Embryonic facial prominence (tissue), 1 donor: ENCODE results near the gene ACSM3.
A peak's percentile ranks its signal among the peaks of the same experiment; 100 is the strongest.
"Not testable (repeated sequence)": the region's sequence is repeated elsewhere in the genome, so short reads cannot be mapped to it uniquely, and the experiment has no call there.

Experiments used
- DNase-seq: peaks from one replicate; pipeline ENCODE4 v3.0.0-alpha.2; 2016; ENCODE audit errors: extremely low spot score

Gene ACSM3, protein sequence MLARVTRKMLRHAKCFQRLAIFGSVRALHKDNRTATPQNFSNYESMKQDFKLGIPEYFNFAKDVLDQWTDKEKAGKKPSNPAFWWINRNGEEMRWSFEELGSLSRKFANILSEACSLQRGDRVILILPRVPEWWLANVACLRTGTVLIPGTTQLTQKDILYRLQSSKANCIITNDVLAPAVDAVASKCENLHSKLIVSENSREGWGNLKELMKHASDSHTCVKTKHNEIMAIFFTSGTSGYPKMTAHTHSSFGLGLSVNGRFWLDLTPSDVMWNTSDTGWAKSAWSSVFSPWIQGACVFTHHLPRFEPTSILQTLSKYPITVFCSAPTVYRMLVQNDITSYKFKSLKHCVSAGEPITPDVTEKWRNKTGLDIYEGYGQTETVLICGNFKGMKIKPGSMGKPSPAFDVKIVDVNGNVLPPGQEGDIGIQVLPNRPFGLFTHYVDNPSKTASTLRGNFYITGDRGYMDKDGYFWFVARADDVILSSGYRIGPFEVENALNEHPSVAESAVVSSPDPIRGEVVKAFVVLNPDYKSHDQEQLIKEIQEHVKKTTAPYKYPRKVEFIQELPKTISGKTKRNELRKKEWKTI

DNA sequence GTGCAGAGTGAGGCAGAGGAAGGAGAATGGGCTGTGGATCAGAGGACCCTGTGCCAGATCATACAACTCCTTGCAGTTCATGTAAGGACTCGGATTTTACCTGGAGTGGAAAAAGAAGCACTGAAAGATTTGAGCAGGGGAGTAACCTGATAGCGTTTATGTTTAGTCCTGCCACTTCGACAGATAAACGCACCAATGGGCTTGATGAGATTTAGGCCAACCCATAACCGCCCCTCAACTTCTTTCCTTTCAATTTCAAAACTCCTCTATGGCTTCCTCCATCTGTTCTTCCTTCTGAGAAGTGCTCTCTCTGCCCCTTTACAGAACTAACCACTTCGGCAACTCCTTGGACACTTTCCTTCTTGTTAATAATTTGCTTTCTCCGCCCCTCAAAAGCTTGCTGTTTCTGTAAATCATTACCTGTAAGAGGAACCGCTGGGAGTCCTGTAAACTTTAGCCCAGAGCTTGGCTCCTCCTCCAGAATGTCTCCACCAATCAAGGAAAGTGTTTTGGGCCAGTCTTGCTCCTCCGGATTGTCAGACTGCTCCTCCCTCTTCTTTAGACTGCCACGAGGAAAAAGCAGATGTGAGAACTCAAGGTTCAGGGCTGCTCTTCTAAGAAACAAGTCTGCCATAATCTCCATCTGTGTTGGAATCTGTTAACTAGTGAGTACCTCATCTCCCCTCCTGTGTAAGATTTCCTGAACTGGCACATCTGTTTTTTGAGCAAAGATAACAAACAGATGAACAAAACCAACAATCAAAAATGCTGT is at the start of gene ACSM3:
TSS of gene ACSM3 (plus strand) at position 554 of the 772 bp plus-strand sequence. CDS start 6,021 bp downstream, outside the sequence.
- DNase-seq: peak; percentile 62

- not testable (repeated sequence) for DNase-seq
These were observed 46.1 kb upstream of the ACSM3 start for GRCh38 chr16:20717718-20718117.

- DNase-seq: no peak
These were observed 43.6 kb upstream of the ACSM3 start for GRCh38 chr16:20720251-20720650.

DNA sequence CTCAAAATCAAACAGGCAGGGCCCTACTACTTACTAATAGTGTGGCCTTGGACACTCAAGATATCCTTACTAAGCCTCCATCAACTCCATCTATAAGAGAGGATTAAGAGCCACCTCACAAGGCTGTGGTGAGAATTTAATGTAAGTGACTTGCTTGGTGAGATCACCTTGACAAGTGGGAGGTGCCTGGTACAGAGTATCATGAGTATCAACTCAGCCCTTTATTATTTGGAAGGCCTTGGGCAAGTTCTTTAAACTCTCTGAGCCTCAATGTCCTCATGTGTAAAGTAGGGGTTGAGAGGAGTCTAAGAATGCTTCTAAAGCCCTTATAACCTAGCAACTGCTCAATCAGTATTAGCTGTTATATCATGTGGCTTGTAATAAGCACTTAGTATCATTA is 37.2 kb upstream of the ACSM3 start:
- no peak for DNase-seq

GRCh38 chr16:20727181-20727580 is 36.6 kb upstream of the ACSM3 start:
- no peak for DNase-seq

- DNase-seq: no peak
These were observed 34.7 kb upstream of the ACSM3 start for GRCh38 chr16:20729141-20729540.

GRCh38 chr16:20734056-20734455 is 29.8 kb upstream of the ACSM3 start:
- DNase-seq: no peak

DNA sequence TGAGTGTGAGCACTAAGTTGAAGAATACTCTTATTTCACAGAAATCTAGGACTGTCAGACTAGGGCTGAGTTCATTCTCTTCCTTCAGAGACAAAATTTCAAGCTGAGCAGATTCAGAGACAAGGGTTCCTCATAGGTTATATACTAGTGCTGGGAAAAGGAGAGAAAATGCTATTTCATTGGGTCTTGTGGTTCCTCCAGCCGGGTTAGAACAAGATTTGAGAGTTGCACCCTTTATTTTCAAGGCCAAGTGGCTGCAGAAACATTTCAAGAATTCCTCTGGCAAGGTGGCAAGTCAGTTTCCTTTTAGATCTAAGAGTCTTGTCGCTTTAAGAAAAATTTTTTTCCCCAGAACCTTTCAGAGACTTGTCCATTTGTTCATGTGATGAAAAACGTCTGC is 29.0 kb upstream of the ACSM3 start:
- DNase-seq: no peak

DNA sequence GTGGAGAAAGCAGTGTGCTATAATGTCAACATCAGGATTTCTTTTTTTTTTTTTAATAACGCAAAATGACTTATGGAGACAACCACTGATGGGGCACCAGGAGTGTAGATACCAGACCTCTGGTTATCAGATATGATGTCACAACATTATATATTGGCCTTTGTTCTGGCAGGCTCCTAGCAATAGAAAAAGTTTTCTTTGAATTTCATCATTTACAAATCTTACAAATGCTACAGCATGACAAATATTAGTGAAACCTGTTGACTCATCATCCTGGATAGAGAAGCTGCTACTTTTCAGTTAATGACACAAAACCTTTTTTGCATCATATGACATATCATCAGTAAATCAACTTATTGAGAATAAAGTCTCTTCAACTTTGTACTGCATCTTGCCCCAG is 28.3 kb upstream of the ACSM3 start:
- no peak for DNase-seq

- no peak for DNase-seq
These were observed 23.6 kb upstream of the ACSM3 start for GRCh38 chr16:20740007-20740883.

GRCh38 chr16:20740901-20741521 is 22.8 kb upstream of the ACSM3 start:
- DNase-seq: peak; percentile 60

DNA sequence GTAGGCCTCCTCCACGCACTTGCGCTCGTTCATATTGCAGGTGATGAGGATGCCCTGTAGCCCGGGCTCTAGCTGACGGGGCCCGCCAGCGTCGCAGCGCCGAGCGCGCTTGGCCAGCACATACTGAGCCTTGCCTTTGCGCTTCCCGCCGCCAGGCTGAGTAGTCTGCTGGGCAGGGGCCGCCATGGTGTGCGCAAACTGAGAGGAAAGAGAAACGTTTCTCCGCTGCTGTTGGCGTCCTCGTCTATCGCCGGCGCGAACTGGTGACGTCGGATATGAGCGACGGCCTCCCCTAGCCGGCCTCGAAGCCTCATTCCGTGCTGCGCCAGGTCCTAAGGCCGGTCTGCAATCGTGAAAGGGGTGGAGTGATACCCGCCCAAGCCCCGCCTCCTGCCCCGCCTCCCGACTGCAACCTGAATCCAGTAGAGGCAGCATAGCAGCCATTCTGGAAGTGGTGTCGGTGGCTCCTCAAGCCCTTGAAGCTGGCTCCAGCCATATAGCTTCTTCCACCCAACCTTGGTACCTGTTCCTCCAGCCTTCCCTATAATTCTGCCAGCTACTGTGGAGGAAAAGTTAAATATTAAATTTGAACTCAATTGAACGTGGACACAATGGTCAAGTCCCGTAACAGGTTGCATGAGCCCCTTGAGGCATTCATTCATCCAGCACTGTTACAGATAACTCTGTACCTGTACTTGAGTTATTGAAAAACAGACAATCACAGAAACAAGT is 22.1 kb upstream of the ACSM3 start, which contains the start of gene THUMPD1:
TSS of gene THUMPD1 (minus strand) at position 265 of the 732 bp plus-strand sequence. CDS start at position 186, 79 bp downstream.
- peak; percentile 84 for DNase-seq

- no peak for DNase-seq
These were observed 20.2 kb upstream of the ACSM3 start for GRCh38 chr16:20743591-20743990.

DNA sequence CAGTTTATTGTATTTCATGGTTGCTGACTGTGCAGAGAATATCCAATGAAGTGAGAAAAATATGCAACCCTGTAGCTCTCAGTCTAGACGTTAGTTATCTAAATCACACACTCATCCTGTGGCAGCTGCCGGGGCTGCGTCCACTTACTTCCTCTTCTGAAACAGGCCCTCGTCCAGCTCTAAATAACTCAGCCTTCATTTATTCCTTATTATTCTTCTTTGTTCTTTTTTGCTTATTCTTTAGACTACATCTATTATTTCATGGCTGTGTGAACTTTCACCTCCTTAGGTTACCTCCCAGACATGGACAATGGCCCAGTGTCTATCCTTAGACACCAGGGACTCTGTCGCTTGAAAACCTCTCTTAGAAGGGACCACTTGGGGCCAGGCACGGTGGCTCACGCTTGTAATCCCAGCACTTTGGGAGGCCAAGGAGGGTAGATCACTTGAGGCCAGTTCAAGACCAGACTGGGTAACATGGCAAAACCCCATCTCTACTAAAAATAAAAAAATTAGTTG is 18.8 kb upstream of the ACSM3 start:
- DNase-seq: no peak

DNA sequence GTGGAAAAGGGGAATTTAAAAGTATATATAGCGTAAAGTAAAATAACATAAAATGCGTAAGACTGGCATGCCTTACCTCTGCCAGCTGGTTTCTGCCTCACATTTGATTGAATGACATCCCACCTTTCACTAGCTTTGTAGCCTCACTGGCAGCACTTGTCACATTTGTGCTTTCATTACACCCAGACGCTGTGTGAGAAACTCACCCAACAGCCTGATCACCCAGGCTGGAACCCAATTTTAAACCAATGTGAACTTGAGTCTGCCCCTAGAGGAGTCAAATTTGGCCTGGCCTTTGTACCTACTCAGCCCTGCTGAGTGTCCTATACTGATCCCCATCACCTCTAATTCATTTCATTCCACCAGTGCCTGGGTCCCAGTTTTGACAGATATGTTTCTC is 17.4 kb upstream of the ACSM3 start:
- no peak for DNase-seq

- no peak for DNase-seq
These were observed 16.6 kb upstream of the ACSM3 start for GRCh38 chr16:20747030-20747816.

DNA sequence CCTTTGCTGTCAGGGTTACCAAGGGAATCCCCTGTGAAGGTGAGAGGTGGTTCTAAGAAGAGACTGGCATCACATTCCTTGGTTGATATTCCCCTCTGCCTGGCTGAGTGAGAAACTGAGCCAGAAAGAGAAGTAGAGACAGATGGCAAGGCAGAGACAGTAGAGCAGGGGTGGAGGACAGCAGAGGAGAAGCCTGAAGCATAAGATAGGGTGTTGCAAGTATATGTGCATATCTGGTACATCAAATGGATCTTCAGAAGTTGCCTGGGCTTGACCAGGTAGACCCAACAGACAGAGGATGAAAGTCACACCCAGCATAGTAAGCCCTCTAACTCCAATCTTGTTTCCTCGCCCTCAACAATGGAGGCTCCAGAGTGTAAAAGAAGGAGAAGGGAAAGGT is 14.3 kb upstream of the ACSM3 start:
- DNase-seq: no peak

DNA sequence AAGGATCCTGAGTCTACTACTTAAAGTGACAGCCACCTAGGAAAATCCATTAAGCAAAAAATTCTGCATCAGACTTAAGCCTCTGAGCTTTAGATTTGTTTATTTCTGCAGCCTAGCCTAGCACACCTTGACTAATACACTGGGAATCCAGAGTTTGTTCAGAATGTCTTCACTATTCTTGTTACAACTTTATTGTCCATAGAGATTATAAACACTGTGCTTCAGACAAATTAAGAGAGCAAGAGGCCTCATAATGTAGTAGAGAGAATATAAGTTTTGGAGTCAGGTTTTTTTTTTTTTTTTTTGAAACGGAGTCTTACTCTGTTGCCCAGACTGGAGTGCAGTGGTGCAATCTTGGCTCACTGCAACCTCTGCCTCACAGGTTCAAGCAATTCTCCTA is 13.3 kb upstream of the ACSM3 start:
- no peak for DNase-seq

DNA sequence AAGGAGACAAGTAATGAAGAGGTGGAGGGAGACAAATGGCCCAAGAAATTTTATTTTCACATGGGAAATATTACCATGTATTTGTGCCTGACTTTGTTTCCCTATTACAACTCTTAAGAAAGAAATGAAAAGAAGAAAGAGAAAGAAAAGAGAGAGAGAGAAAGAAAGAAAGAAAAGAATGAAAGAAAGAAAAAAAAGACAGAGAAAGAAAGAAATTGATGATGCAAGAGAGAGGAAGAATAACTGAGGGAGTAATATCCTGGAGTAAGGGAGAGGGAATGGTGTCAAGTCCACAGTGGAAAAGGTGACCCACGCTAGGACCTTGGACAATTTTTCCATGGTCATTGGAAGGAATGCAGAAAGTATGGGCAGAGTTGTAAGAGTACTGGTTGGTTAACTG is 10.1 kb upstream of the ACSM3 start:
- no peak for DNase-seq
